ENCODE results near the gene PLA2R1.
"Not testable (repeated sequence)": the region's sequence is repeated elsewhere in the genome, so short reads cannot be mapped to it uniquely, and the experiment has no call there.

Gene PLA2R1

DNA sequence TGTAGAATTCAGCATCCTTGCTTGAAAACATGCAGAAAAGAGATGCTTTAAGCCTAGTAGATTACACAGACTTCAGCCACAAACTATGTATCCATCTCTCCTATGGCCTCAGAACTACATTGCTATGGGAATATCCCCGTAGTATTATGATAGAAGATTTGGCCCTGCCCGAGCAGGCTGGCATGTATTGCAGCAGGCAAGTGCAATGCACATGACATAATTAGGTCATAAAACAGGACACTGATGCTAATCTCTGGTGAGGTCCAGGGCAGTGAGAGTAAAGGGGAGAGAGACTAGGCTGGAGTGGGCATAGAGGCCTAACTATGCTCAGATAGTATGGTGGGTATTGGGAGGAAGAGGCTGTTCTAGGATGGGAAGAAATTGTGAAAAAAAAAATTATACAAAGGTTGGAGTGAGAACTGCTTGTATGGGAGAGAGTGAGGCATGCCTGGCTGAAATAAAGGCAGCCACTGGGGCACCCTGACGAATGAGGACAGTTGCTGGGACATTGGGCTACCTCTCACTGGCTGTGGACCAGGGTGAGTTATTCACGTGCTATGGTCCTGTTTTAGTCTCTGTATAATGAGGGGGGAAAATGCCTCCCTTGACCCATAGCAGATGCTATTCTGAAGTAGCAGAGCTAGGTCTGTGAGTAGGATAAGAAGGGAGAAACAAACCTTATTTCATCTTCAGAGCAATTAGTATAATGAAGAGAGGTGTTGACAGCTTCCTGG, 1.6 kb upstream of the PLA2R1 start:
- DNase-seq (ENCODE audit: low spot score) = no peak

DNA sequence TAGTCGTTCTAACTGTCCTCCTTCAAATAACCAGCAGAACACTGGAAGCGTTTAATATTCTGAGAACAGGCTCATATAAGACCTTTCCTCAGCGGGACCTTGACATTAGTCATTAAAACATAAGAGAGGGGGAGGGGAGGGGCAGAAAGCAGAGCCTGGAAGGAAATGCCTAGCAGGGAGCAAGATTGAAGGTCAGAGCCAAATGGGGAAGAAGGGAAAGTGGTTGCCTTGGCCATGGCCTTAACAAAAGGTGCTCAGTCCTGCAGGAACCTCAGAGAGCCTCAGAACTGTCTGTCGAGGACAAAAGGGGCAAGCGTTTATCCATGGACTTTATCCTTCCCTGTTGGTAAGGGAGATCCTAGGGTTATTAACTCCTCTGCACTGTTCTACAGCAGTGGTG, 856 bp upstream of the PLA2R1 start:
- no peak for DNase-seq (ENCODE audit: low spot score)

DNA sequence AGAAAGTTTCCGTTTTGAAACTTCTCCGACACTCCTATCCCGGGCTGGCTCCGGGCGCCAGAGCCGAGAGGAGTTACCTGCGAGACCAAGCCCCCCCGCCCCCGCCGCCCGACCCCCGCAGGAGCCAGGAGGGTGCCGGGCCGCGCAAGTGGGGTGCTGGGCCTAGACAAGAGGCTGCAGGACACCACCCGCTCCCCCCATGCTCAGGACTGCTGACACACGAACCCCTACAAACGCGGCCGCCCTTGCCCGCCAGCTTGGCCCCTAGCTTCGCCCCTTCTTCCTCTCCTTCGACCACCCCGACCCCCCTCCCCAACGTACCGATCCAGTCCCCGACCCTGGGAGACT, 497 bp downstream of the PLA2R1 start:
- DNase-seq (ENCODE audit: low spot score) = no peak

DNA sequence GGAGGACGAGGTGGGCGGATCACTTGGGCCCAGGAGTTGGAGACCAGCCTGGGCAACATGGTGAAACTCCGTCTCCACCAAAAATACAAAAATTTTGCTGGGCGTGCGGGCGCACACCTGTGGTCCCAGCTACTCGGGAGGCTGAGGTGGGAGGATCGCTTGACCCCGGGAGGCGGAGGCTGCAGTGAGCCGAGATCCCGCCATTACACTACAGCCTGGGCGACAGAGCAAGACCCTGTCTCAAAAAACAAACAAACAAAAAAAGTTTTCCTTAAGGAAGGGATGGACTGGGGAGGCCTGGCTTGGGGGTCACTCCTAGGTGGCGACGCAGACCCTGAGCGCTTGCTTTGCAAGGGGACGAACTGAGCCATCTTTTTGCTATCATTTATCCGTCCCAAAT, 882 bp downstream of the PLA2R1 start:
- no peak for DNase-seq (ENCODE audit: low spot score)

DNA sequence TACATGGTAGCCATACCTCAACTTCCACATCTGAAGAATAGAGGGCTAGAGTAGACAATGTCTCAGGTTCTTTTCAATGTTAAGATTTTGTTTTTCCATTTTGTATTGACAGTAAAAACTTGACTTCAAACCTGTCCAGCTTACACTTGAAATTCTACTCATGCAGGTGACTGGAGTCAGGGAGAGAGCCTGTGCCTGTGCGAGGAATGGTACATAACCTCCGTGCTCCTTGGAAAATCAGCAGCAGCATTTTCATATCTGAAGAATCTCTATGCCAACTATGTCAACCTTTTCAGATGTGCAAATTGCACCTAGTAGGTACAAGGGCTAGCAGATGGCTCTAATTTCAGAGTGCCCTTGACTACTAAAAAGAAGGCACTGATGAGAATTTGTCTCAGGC, 2.1 kb downstream of the PLA2R1 start:
- no peak for DNase-seq (ENCODE audit: low spot score)

DNA sequence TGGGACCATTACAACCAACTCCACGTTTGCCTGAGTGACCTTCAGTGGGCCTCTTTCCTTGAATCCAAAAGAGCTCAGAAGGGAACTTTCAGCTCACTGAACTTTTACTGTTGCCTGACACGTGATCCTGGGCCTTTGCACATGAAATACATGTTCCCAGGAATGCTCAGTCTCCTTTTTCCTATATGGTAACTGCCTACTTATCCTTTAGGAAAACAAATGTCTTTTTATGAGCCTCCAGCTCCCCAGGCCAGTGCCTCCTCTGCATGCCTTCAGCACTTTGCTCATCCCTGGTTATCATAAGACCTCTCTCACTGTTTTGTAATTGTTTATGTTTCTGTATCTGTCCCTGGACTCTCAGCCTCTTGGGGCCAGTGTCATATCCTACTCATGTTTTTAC, 5.1 kb downstream of the PLA2R1 start:
- DNase-seq (ENCODE audit: low spot score) = no peak

DNA sequence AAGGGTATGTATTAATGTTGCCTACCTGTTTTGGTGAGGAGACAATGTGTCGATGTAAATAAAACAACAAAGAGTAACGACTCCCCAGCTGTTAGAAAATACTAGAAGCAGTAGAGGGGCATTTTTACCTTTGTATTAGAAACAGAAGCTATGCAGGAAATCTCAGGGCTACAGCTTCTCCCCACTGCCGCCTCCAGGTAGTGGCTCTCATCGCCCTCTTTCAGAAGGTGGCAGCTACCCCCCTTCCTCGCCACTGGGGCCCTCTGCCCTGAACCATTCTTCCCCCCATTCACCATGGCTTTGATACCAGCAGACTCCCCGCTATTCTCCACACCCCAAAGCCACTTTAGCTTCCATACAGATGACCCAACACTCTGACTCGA, 6.7 kb downstream of the PLA2R1 start:
- DNase-seq (ENCODE audit: low spot score) = no peak

DNA sequence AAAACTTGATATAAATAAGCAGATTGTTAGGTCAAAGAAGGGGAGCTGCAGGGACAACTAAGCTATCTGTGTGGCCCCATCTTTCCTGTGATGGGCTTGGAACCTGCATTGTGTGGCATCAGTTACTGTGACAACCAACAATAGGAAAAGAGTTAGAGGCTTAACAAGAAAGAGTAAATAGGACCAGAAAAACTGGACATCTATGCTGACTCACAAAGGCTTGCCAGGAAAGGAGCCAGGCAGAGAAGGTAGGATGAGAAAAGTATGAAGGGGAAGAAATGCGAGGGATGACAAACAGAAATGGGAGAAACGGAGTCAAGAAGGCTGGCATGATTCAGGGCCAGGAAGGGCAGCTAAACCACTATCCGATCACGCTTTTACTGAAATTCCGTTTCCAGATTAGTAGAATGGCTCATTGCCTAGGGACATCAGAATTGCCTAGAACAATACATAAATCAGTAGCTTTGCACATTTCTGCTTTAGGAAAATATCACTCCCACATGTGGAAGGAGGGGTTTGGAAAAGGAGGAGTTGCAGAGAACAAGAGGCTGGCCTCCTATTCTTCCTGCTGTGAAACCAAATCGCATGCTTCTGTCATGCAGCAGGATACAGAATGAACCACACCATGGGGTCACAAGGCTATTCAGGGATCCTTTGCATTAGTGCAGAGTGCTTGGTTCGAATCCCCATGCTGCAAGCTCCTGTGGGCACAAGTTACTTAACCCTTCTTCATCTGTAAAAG, 7.3 kb downstream of the PLA2R1 start:
- DNase-seq (ENCODE audit: low spot score) = no peak

DNA sequence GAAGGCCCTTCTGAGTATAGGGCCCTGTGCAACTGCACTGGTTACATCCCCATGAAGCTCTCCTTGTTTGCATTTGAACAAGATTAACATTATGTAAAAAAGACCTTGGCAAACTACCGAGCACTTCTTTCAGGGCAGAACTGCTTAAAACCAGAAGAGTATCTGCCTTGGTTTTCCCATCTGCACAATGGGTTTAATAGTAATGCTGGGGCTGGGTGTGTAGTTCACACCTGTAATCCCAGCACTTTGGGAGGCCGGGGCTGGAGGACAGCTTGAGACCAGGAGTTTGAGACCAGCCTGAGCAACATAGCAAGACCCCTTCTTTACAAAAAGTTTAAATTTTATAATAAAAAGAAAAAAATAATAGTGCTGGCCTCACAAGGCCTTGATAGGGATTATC, 8.5 kb downstream of the PLA2R1 start:
- DNase-seq (ENCODE audit: low spot score) = no peak

DNA sequence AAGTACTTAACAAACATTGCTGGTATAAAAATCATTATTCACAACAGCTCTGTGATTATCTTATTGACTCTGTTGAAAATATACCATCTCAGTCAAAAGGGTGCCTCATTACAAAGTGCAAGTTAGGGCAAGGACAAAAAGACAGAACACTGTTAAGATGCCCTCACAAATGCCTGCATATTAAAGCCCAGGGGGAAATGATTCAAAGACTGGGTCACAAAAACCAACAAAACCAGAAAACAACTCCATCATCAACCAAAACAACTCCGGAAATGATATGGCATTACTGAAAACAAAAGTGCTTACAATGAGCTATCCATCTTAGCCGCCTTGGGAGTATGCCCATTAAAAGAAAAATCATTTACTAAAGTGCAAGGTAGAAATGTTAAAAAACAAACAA, 9.9 kb downstream of the PLA2R1 start:
- DNase-seq (ENCODE audit: low spot score) = no peak

DNA sequence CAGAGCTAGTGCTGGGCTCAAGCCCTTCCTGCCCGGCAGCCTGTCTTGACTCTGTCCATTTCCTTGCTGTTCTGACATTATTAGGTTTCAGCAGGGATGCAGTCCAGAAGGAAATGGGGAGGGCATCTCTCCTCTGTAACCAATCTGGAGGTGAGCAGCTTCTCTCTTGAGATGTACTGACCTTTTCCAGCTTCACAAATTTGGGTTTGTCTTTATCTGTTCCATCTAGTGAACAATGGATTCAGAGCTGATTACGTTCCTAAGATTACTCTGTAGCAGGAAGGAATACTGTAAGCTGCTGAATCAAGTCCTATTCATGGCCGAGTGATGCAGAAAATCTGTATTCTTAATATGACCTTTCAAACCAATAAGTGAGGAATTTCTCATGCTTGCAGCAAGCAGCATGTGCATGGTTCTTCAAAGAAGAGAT, 11.0 kb downstream of the PLA2R1 start:
- no peak for DNase-seq (ENCODE audit: low spot score)

DNA sequence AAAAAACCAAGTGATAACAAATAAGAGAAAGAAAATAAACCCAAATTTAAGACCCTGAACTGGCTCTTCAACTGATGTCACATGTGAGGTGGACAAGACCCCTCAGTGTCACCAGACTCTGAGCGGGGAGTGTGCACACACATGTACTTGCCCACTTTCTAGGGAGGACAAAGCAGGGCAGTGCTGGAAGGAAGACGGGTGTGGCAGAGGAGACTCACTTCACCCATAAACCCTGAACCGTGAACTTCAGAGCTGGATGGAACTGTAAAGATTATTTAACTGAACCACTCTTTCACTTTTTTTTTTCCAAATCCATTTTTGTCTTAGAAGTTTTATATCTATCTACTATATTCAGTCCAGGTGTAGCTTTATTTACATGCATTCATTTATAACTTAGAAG, 12.3 kb downstream of the PLA2R1 start:
- DNase-seq (ENCODE audit: low spot score) = no peak

DNA sequence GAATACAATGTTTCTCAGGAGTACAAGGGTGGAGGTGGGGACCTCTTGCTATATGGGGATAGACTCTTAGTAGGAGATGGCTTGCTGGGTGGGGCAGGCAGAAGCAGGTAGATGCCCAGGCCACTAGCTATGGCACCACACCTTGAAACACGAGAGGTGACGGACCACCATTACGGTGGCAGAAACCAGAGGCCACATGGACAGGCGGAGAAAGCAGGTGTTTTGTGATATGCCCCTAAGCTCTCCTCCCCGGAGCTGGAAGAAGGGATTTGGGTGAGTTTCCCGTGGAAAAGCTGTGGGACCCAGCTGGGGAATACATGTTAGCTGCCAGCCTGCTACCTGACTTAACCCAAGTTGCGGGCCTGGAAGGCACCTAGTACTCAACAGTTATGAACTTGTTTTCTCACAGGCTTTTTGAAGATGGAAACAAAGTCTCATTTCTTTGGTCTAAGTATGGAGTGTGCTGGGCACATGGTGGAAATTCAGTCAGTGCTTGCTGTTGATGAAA, 16.7 kb downstream of the PLA2R1 start:
- DNase-seq (ENCODE audit: low spot score) = no peak

DNA sequence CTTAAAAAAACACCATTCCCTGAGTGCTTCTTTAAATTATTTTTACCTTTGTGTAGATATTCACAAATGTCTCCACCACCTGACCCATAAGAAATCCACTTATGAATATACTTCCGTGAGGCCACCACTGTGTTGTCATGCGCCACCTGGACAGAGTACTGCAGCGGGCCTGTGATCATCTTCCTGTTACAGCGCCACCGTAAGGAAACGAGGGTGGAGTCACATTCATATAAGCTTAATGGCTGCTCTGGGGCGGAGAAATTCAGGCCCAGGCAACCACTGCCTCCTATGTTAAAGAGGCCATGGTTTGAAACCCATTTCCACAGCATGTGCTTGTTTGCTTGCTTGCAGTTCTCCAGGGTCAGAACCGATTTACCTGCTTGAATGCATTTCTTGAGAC, 17.7 kb downstream of the PLA2R1 start:
- no peak for DNase-seq (ENCODE audit: low spot score)

DNA sequence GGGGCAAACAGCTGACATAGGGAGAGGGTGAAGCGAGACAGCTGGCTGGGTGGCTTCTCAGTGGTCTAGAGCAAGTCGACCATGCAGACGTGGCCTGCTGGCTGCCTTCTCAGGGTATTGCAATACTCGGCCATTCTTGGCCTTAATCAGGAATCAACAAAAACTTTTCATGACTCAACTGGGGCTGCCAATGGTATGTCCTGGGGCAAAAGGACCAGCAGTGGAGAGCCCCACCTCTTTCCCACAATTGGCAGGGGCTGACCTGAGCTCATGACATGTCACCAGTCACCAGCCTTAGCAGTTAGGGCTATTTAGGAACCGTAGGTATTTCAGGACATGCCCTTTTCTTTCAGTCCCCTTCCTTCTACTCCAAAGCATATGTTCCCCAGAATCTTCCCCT, 19.1 kb downstream of the PLA2R1 start:
- DNase-seq (ENCODE audit: low spot score) = no peak

DNA sequence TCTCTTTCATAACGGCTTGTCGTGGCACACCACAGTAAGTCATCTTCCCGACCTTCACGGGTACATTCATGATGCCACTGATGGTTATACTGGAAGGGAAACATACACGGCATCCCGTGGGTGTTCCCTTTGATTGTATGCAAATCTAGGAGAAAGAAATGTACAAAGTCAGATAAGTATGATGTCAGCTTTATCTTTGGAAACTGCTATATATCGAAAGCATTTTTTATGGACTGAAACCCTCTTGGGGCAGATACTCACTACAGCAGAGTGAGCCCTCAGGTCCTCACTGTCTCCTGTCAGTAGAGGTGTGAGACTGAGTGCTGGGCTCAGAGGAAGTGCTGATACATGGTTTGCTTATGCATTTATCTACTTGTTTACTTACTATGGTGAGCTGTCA, 20.4 kb downstream of the PLA2R1 start:
- DNase-seq (ENCODE audit: low spot score) = no peak

DNA sequence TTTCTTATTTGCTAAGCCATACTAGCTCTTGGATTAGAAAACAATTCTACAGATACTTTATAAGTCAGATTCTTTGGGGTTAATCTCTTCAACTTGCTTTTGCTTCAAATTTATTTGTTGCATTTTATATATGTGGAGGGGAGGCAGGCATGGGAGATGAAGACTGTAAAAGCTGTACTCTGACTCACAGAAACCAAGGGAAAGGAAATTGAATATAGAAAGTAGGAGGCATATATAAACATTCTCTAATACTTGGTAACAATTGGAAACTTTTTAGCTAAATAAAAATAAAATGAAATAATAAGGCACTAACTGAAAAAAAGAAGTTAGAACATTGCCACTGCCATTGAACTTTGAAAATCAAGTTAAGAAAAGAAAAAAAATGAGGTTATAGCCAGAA, 21.3 kb downstream of the PLA2R1 start:
- DNase-seq (ENCODE audit: low spot score) = no peak

DNA sequence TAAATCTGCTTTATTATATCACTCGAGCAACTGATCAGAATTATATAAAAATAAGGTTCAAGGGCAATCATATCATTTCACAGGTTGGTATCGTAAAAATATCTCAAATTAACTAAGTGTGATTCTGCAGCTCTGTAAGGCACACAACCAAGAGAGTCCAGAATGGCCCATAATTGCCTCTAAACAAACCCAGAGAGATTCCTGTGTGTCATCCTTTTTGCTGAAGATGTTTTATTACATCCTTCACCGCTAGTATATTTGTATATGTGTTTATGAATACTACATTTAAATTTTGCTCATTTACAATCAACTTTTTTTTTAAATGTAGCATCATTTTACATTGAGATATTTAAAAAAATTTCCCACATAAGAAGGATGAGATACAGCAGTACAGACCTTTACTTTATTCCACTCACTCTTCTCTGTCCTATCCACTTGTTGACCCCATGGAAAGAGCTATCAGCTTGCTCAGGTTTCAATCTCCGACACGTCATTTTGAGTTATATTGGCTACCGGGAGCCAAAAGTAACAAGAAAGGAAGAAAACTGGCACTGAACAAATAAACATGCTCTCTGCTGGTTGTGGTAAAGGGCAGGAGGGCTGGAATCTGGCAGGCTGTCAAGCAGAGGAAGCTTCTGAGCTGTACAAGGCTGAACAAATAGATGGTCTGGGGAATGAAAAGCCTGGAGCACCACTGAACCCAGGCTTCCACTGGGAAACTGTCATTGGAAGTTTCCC, 23.1 kb downstream of the PLA2R1 start:
- no peak for DNase-seq (ENCODE audit: low spot score)

DNA sequence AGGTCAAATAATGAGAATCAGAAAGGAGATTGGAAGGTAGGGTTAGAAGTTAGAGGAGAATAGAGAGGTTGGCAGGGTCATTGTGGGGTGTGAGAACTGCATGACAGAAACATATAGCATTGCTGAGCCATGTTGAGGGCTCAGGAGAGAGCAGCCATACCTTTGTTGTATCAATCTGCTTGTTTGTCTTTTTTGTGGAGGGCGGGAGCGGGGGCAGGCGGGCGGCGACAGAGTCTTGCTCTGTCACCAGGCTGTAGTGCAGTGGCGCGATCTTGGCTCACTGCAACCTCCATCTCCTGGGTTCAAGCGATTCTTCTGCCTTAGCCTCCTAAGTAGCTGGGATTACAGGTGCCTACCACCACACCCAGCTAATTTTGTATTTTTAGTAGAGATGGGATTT, 23.8 kb downstream of the PLA2R1 start:
- DNase-seq (ENCODE audit: low spot score) = not testable (repeated sequence)

DNA sequence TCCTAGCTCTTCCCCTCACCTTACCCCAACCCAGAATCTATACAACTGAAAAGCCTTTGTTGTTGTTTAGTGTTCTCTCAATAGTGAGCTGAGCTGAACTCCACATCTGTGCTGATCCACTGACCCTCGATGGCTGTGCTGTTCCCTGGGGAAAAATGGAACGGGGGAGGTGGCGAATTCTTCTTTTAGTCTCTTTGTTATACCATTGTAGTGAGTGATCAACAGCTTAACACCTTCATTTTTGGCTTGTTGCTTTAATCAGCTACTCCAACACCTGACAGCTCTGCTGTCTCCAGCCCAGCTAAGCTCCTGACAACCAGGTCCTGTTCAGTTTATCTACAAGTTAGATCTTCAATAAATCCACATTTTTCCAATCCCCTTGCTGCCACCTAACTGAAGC, 25.7 kb downstream of the PLA2R1 start:
- DNase-seq (ENCODE audit: low spot score) = no peak

DNA sequence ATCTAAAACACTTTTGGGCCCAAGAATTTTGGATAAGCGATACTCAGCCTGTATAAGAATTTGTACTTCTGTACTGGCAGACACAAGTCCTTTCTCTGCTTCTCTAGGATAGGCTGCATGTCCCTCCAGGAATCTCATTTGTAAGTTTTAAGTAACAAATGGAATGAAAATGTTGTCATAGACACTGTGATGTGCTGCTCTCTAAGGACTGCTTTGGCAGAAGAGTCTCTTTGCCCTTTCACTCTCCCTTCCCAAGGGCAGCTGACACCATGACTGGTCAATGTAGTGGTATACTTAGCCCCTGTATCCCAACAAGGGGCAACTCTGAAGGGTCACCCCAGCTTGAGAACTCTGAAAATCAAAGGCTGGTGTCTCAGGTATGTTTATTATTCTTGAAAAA, 27.3 kb downstream of the PLA2R1 start:
- DNase-seq (ENCODE audit: low spot score) = no peak

DNA sequence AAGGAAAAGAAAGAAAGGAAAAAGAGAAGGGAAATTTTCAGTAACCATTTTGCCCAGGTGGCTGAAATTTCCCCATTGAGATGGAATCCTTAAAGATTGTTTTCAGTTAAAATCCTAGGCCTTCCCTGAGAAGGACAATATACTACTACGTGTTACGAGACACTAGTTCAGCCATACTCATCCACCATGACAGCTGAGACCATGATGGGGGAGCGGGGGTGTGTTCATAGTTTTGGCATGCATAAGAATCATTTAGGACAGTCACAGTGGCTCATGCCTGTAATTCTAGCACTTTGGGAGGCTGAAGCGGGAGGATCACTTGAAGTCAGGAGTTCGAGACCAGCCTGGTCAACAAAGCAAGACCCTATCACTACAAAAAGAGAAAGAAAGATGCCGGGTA, 28.0 kb downstream of the PLA2R1 start:
- no peak for DNase-seq (ENCODE audit: low spot score)

DNA sequence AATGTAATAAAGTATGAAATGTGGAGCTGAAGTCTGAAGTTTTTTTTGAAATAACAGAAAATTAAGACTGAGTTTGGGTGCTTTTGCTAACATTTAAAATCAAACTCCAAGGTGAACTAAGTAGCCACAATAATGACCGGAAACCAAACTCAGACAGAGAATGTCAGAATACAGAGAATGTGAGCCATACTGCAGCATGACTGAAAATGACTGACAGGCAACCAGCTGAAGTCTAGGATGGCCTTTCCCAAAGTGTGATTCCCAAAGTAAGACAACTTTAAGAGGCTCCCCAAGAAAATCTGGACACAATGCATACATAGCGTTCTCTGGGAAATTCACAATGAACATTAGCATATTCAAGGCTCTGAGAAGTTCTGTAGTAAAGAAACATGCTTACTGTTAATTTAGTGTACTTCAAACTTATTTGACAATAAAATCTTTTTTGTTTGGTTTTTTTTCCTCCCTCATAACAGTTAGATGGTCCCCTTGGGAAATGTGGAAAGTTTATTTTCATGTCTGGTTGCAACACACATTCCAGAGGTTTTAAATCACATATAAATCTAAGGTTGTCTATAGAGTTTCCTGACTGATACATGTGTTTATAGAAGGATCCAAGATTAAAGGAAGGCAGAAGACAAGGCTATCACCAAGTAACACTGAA, 28.6 kb downstream of the PLA2R1 start:
- DNase-seq (ENCODE audit: low spot score) = no peak
